Measurements from ENCODE around the gene CALML3.

Gene CALML3

DNA sequence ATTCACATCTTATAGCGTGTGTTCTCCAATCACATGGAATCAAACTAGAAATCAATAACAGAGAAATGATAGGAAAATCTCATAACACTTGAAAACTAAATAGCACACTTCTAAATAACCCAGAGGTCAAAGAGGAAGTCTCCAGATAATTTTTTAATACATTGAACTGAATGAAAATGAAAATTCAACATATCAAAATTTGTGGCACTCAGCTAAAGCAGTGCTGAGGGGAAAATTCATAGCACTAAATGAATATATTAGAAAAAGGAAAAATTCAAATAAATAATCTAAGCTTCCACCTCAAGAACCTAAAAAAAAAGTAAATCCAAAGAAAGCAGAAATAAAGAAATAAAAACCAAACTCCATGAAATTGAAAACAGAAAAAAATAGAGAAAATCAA lies 17.3 kb downstream of the CALML3 start:
- no peaks in the 10 kb centered on the region; the same call in none of the 2 replicates for H3K9me3 ChIP-seq
- H3K4me3 ChIP-seq: no peak overlapping the region
- no peaks in the 10 kb centered on the region for H3K36me3 ChIP-seq (replicated peaks)
- H3K4me1 ChIP-seq: no peaks in the 10 kb centered on the region
- no peak for DNase-seq (ENCODE audit: low spot score in 2 of 2)
- H3K27me3 ChIP-seq (ENCODE audit: low read depth): peaks cover 3% of the 10 kb centered on the region; the same call in 1 of the 2 replicates
- in situ Hi-C loops (cut with MboI; ENCODE audit: low sequenced_read_pairs): no loop called here

DNA sequence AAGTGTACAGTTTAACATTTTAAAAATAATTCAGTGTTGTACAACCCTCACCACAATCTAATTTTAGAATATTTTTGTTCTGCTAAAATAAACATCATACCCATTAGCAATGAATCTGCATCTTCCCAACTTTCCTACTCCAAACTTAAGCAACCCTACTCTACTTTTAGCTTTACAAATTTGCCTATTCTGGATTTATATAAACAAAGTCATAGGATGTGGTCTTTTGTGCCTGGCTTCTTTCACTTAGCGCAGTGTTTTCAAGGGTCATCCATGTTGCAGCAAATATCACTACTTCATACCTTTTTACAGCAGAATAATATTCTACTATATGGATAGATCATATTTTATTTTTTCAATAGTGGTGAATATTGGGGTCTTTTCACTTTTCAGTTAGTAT lies 18.9 kb downstream of the CALML3 start:
- no peak for DNase-seq (ENCODE audit: low spot score in 2 of 2)
- H3K9me3 ChIP-seq: no peaks in the 10 kb centered on the region; the same call in none of the 2 replicates
- in situ Hi-C loops (cut with MboI; ENCODE audit: low sequenced_read_pairs): no loop called here
- no peak overlapping the region for H3K4me3 ChIP-seq
- no peaks in the 10 kb centered on the region for H3K4me1 ChIP-seq
- H3K27me3 ChIP-seq (ENCODE audit: low read depth): peaks cover 3% of the 10 kb centered on the region; the same call in 1 of the 2 replicates
- H3K36me3 ChIP-seq (replicated peaks): no peaks in the 10 kb centered on the region

DNA sequence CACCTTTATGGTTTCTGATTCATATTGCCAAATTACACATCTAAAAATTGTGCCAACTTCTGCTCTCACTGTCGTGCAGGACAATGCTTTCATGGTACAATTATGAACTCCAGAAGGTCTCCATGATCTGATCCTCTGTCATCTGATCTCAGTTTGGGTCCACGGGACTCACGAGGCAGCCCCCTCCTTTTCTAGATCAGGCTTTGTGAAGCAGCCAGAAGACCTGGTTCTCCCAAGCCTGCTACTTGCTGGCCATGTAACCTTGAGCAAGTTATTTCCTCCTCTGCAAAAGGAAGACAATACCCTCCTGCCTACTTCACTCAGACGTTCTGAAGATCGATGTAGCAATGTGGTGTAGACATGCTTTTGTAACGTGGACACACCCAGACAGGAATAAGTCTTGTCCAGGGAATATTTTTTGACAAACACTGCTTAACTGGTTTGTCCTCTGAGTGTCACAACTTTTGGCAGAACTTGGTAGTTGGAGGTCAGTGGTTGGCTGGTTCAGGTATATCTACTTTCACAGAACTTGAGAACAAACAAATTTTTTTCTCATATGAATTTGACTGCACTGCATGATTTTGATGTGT lies 19.6 kb downstream of the CALML3 start:
- in situ Hi-C loops (cut with MboI; ENCODE audit: low sequenced_read_pairs): no loop called here
- no peak for DNase-seq (ENCODE audit: low spot score in 2 of 2)
- Histone ChIP-seq H3K4me1 (no peaks in the 10 kb centered on the region), H3K27me3 (ENCODE audit: low read depth) (peaks cover 3% of the 10 kb centered on the region; the same call in 1 of the 2 replicates), H3K4me3 (no peak overlapping the region), H3K36me3 (replicated peaks) (no peaks in the 10 kb centered on the region), H3K9me3 (no peaks in the 10 kb centered on the region; the same call in none of the 2 replicates)

DNA sequence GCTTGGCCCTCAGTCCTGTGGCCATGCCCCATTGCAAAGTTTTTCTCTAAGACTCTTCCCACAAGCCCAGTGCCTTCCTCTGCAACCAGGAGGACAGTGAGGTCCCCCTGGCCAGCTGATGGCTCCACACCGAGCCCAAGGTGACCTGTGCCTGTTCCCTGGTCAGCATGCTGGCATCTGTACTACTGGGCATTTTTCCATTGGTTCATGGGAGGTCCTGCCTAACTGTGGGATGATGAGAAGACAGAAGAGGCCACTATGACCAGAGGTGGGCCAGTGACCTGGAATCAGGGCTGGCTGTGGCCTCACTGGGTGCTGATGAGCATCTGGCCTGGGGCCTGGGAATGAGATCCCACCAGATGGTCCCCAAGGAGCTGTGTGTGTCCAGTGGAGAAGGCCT lies 20.2 kb downstream of the CALML3 start:
- no peak overlapping the region for H3K4me3 ChIP-seq
- DNase-seq (ENCODE audit: low spot score in 2 of 2): no peak
- H3K9me3 ChIP-seq: no peaks in the 10 kb centered on the region; the same call in none of the 2 replicates
- in situ Hi-C loops (cut with MboI; ENCODE audit: low sequenced_read_pairs): no loop called here
- no peaks in the 10 kb centered on the region for H3K4me1 ChIP-seq
- H3K27me3 ChIP-seq (ENCODE audit: low read depth): peaks cover 3% of the 10 kb centered on the region; the same call in 1 of the 2 replicates
- no peaks in the 10 kb centered on the region for H3K36me3 ChIP-seq (replicated peaks)

DNA sequence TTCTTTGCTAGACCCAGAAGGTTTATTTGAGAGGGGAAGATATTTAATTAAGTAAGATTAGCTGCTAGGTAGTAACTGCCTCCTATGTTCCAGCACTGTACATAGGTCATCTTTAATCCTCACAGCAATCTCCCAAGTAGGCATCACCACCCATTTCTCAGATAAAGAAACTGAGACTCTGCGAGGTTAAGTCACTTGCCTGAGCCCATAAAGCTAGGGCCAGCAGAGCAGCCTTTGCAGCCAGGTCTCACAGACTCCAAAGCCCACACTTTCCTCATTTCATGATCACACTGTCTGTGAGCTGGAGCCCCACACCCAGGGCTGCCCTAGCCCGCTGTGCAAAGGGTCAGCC lies 20.6 kb downstream of the CALML3 start:
- Histone ChIP-seq H3K4me3 (no peak overlapping the region), H3K36me3 (replicated peaks) (no peaks in the 10 kb centered on the region), H3K4me1 (no peaks in the 10 kb centered on the region), H3K9me3 (no peaks in the 10 kb centered on the region; the same call in none of the 2 replicates), H3K27me3 (ENCODE audit: low read depth) (peaks cover 3% of the 10 kb centered on the region; the same call in 1 of the 2 replicates)
- in situ Hi-C loops (cut with MboI; ENCODE audit: low sequenced_read_pairs): no loop called here
- no peak for DNase-seq (ENCODE audit: low spot score in 2 of 2)

DNA sequence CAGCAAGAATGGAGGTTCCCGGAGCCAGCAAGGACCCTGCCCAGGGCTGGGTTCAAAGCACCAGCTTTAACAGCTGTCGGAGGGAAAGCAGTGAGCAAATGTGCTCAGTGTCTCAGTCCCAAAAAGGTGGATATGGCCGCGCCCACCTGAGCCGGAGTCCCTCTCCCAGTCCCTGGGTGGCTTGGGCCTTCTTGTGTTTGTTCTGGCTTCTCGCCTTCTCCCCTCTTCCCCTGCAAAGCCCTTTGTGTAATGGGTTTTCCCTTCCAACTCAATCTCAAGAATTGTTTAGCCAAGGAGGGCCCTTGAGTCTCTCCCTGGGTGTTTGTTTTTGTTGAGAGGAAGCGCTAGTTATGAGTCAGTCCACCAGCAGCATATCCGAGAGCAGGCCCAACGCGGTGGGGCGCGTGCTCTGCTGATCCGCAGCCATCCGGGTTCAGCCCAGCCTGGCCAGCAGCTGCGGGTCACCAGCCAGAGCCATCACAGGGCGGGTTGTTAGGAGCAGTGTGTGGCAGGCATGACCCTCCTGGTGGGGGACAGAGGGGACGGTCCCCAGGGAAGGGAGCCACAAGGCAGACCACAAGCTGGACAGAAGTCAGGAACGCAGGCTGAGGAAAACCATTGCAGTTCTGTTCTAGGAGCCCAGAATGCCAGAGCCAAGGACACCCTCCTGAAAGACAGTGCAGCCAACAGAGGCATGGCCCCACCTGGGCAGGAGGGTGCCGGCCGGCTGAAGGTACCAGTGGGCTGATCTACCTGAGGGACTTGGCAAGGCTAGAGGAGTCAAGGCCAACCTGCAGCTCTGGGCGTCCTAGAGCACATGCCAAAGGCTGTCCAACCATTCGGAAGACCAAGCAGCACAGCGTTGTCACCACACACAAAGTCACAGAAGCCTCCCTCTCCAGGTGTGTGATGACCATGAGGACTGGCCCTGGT lies 21.3 kb downstream of the CALML3 start:
- Histone ChIP-seq H3K4me1 (no peaks in the 10 kb centered on the region), H3K36me3 (replicated peaks) (no peaks in the 10 kb centered on the region), H3K9me3 (no peaks in the 10 kb centered on the region; the same call in none of the 2 replicates), H3K27me3 (ENCODE audit: low read depth) (peaks cover 3% of the 10 kb centered on the region; the same call in 1 of the 2 replicates), H3K4me3 (no peak overlapping the region)
- DNase-seq (ENCODE audit: low spot score in 2 of 2): no peak
- in situ Hi-C loops (cut with MboI; ENCODE audit: low sequenced_read_pairs): no loop called here

DNA sequence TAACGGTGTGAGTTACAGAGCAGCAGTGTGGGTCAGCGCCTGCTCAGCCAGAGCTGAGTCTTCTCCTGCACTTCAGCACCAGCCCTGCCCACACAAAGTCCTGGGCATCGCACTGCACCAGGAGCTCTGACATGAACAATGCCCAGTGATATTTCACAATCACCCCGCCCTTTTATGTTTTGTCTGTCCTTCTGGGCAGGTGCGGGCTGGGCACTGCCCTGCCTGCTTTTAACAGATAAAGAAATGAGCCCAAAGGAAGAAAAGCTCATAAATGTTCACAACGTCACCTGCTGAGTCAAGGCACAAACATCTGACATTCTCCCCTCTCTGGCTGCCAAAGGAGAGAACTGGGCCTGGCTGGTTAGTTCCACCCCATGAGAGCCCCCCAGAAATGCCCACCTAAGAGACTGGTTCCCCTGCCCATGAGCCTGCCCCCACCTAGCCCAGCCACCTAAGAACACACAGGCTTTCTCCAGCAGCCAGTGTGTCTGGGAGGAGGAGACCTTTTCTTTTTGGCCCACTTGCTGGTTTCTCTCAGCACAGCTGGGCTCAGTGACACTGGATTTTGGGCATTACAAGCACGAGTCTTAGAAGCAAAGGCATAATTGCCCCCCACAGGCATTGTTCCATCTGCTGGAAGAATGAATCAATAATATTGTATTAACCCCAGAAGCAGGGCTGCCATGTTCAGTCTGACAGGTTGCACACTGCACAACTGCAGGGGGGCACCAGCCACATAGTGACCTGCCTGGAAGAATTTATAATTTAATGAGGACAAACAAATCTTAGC lies 22.3 kb downstream of the CALML3 start:
- in situ Hi-C loops (cut with MboI; ENCODE audit: low sequenced_read_pairs): no loop called here
- no peaks in the 10 kb centered on the region for H3K4me1 ChIP-seq
- no peaks in the 10 kb centered on the region; the same call in none of the 2 replicates for H3K9me3 ChIP-seq
- H3K36me3 ChIP-seq (replicated peaks): no peaks in the 10 kb centered on the region
- H3K4me3 ChIP-seq: no peak overlapping the region
- DNase-seq (ENCODE audit: low spot score in 2 of 2): no peak
- H3K27me3 ChIP-seq (ENCODE audit: low read depth): peaks cover 3% of the 10 kb centered on the region; the same call in 1 of the 2 replicates

DNA sequence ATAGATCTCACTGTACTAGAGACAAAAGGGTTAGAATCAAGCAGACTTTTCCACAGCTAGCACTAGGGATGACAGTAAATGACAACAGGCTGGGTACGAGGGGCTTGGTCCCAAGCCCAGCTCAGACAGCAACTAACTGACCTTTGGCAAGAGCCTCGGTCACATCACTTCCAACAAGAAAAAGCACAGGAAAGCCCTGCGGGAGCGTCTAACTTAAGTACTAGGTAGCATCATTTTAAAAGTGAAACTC lies 22.8 kb downstream of the CALML3 start:
- Histone ChIP-seq H3K27me3 (ENCODE audit: low read depth) (peaks cover 3% of the 10 kb centered on the region; the same call in 1 of the 2 replicates), H3K4me3 (no peak overlapping the region), H3K4me1 (no peaks in the 10 kb centered on the region), H3K36me3 (replicated peaks) (no peaks in the 10 kb centered on the region), H3K9me3 (no peaks in the 10 kb centered on the region; the same call in 1 of the 2 replicates)
- in situ Hi-C loops (cut with MboI; ENCODE audit: low sequenced_read_pairs): no loop called here
- no peak for DNase-seq (ENCODE audit: low spot score in 2 of 2)

DNA sequence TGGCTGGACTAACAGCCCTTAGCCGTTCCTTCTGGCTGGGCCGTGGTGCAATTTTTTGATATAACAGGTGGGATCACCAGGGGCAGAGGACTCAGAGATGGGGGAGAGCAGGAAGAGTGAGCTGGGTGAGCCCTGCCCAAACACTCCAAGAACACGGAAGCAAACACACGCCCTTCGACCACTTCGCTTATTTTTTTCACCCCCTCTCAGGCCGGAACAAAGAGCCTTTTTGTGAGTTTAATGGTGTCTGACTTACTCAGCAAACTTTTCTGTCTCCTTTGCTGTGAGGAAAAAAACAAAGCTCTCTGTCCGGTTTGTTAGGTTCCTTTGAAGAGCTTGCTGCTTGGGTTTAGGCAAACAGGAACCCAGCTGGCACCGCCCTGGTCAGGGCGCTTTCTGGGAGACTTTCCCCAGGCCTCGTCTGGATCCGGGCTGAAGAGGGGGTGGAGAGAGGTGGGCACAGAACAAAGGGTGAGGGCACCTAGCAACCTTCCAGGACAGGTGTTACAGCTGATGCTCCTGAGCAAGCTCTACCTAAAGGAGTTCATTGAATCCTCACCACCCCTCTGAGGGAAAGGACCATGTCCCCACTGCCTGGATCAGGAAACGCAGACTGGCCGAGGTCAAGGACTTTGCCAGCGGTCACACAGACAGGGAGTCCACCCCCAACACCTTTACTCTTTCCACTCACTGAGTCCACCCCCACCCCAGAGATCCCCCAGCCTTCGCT lies 23.3 kb downstream of the CALML3 start:
- no peaks in the 10 kb centered on the region for H3K4me1 ChIP-seq
- DNase-seq (ENCODE audit: low spot score in 2 of 2): no peak
- H3K36me3 ChIP-seq (replicated peaks): no peaks in the 10 kb centered on the region
- in situ Hi-C loops (cut with MboI; ENCODE audit: low sequenced_read_pairs): no loop called here
- no peak overlapping the region for H3K4me3 ChIP-seq
- no peaks in the 10 kb centered on the region for H3K27me3 ChIP-seq (ENCODE audit: low read depth)
- no peaks in the 10 kb centered on the region; the same call in 1 of the 2 replicates for H3K9me3 ChIP-seq

DNA sequence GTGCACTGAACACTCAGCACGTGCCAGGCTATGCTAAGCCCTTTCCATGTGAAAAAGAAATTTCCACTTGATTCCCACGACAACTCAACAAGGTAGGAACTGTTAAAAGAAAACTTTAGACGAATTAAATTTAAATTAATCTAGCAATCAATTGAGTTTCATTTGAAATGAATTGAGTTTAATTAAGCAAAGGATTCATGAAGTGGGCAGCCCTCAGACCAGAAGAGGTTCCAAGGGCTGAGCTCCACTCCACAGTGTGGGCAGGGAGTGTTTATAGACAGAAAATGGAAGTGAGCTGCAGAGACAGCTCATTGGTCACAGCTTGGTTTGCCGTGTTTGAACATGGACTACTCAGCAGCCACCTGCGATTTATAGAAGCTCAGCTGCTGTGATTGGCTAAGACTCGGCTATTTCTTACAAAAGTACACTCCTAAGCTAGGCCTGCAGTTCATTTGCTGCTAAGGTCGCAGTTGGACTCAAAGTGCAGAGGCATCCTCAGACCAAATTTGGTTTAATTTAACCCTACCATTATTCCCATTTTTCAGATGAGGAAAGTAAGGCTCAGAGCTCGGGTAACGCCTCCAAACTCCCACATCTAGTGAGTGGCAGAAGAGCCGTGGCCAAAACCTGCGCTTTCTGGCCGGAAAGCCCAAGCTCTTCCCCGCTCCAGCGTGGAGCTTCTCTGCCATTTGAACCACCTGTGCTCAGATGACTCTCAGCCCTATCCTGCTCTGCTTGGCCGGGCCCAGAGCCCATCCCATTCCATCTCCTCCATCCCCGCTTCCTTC lies 24.9 kb downstream of the CALML3 start:
- no peaks in the 10 kb centered on the region for H3K9me3 ChIP-seq
- no peaks in the 10 kb centered on the region for H3K4me1 ChIP-seq
- no peaks in the 10 kb centered on the region for H3K36me3 ChIP-seq (replicated peaks)
- no peak overlapping the region for H3K4me3 ChIP-seq
- DNase-seq (ENCODE audit: low spot score in 2 of 2): no peak
- in situ Hi-C loops (cut with MboI; ENCODE audit: low sequenced_read_pairs): no loop called here
- H3K27me3 ChIP-seq (ENCODE audit: low read depth): no peaks in the 10 kb centered on the region

DNA sequence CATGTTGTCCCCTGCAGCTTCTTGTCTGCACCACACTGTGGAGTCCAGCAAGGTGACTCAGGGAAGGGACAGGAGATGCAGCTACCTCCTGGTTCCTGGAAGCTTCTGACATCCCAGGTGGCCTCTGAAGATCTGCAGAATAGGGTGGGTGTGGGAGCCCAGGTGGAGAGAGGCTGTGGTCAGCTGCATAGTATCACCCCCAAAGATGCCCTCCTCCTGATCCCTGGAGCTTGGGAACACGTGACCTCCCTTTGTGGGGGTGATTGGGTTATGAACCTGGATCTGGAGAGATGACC lies 25.4 kb downstream of the CALML3 start:
- in situ Hi-C loops (cut with MboI; ENCODE audit: low sequenced_read_pairs): no loop called here
- H3K4me3 ChIP-seq: no peak overlapping the region
- no peaks in the 10 kb centered on the region for H3K36me3 ChIP-seq (replicated peaks)
- no peak for DNase-seq (ENCODE audit: low spot score in 2 of 2)
- no peaks in the 10 kb centered on the region for H3K27me3 ChIP-seq (ENCODE audit: low read depth)
- no peaks in the 10 kb centered on the region for H3K4me1 ChIP-seq
- no peaks in the 10 kb centered on the region for H3K9me3 ChIP-seq

DNA sequence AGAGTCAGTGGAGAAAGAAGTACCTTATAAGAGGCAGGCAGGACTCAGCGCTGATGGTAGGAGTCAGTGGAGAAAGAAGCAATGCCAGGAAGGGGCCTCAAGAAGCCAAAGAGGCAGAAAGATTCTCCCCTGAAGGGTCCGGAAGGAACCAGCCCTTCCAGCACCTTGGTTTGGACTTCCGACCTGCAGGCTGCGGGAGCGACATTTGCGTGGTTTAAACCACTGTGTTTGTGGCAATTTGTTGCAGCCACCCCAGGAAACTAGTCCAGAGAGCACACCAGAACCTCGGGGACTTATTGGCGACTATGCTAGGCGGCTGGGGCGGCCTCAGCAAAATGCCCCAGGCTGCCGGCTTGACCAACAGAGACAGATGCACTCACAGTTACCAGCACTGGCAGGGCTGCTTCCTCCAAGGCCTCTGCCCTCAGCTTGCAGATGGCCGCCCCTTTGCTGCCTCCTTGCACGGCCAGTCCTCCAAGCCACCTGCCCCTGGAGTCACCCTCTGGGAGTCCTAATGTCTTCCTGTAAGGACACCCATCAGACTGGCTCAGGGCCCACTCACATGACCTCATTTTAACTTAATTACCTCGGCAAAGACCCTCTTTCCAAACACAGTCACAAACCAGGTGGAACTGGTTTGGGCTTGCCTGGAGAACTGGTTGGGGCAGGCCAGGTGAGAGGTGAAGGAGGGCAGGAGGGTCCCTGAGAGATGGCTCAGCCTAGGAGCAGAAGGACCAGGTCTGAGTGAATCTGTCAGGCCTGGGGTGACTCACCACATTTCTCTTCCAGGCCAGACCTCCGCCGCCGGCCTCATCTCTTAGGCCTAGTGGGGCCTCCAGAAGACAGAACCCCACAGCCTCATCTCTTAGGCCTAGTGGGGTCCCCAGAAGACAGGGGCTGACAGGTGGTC lies 26.1 kb downstream of the CALML3 start:
- Histone ChIP-seq H3K4me1 (no peaks in the 10 kb centered on the region), H3K27me3 (ENCODE audit: low read depth) (no peaks in the 10 kb centered on the region), H3K9me3 (no peaks in the 10 kb centered on the region), H3K4me3 (no peak overlapping the region), H3K36me3 (replicated peaks) (no peaks in the 10 kb centered on the region)
- in situ Hi-C loops (cut with MboI; ENCODE audit: low sequenced_read_pairs): no loop called here
- no peak for DNase-seq (ENCODE audit: low spot score in 2 of 2)
